ENCODE measurements around the gene SRRM2.

DNA sequence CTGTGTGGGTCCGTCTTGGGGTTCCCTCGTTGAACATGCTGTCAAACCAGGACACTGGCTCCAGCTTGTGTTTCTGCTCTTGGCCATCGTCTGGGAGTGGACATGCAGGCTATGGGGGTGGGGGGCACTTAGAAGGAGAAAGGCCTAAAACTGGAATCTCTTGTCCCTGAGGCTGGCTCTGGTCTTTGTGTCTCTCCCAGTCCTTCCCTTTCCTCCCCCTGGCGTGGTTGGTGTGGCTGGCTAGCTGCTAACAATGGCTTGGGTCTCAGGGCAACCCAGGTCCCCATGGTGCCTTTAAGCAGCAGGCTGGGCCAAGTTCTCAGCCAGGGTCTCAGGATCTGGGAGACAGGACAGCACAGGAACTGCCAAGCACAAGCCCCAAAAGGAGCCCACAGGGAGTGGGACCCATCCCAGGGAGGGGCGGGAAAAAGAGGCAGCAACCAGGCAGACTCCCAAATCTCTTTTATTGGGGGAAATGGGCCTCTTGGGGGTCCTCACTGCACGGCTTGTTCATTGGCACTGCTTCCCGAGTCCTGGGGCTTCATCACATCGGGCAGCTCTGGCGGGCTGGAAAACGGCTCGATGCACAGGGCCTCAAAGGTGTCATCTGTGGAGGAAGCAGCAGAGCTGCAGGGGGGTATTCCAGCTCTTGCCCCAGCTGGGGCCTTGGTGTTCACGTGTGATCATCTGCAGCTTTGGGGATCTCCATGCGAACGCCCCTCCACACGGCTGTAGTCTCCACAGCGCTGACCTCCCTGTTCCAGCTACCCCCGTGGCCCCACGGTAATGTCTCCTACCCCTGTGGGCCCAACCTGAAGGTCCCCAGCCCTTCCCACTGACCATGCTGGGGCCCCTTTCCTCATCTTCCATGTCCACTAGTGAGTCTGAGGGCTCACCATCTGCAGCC lies 19.3 kb downstream of the SRRM2 start:
- TF ChIP-seq CTCF (IDR thresholded peaks at IDR 0.05): no peak
- TF ChIP-seq POLR2A (IDR thresholded peaks at IDR 0.05): no peak
